Caki2 (cell line): ENCODE measurements around the gene NXN. TPM values are rescaled to one million over a fixed set of nuclear protein-coding genes. Genes with fewer than 3 reads are reported as not detected.

Source experiments
- DNase-seq: peaks from one replicate; pipeline ENCODE4 v3.0.0-alpha.2; 2015; ENCODE audit warnings: low read depth
- in situ Hi-C: cut with HindIII; loops from 2 replicates; pipeline ENCODE4 v1.10.0; 2016; ENCODE audit warnings: low sequenced_read_pairs, low pct_unique_long_range_greater_than_20kb, mixed read lengths
- total RNA-seq: library from RNA; depleted of rRNA; stranded (reverse); fragments of >200 nt; shearing (Covaris generic); gene quantifications from 2 replicates; pipeline ENCODE4 v1.2.3, GENCODE V29; 2014; ENCODE audit warnings: low replicate concordance; rRNA removed

Gene NXN
- total RNA-seq: 61.6 and 65.7 TPM in 2 replicates

DNA sequence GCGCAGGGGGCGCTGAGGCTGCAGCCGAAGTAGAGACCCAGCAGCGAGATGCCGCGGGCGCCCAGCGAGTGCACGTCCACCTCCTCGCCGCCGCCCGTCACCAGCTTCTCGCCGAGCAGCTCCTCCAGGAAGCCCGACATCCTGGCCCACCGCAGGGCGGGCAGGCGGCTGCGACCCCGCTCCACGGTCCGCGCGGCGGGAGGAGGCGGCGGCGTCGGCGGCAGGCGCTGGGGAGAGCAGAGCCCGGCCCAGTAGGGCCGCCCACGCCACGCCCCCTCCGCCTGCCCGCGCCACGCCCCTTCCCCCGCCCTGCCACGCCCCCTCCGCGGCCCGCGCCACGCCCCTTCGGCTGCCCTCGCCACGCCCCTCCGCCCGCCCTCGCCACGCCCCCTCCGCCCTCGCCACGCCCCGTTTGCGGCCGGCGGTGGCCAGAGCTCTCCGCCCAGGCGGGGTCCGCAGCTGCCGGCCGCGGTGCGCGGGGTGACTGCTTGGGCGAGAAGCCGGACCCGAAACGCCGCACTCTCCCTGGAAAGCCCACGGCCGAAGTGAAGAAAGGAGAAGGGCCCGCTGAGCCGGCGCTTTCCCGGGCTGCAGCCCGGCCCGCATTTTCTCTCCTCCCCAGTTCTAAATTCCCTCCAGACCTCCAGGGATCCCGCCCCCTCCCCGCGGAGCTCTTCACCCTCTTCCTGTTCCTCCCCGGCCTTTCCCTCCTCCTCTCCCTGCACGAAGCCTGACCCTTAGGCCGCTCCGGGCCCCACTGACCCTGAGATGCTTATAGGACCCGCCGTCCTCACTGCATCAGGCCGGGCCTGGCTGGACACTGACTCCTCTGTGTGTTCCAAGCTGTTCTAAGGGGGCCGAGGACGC, at the start of gene NXN:
Gene NXN, minus strand, starts transcription at position 238 of the 867 bp plus-strand sequence.
- DNase-seq: peak; percentile 76
- in situ Hi-C loops: no loop called here

DNA sequence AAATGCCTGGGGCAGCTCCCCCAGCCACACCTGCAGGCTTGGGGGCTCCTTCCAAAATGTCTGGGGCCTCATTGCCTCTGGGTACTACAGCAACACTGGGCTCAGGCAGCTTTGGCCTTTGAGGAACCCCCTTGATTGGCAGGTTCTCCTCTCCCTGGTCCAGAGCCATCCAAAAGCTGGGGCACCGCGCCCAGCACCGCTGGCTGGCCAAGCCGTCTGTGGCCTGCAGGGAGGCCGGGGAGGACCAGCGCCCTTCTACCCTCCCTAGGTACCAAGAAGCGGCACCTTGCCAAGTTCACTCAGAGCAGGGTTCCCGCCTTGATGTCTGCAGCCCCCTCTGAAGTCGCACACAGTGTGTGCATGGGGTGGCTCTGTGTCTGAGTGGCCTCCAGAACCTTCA, 47.5 kb upstream of the NXN start:
- in situ Hi-C loops: no loop called here
- DNase-seq: no peak

DNA sequence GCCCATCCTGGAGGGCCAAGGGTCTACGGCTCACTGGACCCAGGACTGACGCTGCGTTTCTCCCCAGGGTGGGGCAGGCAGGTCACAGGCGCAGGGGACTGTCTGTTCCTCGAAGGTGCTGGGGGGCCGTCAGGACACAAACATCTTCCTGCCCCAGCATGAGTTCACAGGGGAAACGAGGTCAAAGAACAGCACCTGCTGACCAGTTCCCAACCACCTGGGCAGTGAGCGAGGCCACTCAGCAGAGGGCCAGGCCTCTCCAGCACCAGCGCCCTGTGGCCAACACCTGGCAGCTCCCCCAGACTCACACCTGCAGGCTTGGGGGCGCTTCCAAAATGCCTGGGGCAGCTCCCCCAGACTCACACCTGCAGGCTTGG, 47.0 kb upstream of the NXN start:
- no peak for DNase-seq
- in situ Hi-C loops: no loop called here

DNA sequence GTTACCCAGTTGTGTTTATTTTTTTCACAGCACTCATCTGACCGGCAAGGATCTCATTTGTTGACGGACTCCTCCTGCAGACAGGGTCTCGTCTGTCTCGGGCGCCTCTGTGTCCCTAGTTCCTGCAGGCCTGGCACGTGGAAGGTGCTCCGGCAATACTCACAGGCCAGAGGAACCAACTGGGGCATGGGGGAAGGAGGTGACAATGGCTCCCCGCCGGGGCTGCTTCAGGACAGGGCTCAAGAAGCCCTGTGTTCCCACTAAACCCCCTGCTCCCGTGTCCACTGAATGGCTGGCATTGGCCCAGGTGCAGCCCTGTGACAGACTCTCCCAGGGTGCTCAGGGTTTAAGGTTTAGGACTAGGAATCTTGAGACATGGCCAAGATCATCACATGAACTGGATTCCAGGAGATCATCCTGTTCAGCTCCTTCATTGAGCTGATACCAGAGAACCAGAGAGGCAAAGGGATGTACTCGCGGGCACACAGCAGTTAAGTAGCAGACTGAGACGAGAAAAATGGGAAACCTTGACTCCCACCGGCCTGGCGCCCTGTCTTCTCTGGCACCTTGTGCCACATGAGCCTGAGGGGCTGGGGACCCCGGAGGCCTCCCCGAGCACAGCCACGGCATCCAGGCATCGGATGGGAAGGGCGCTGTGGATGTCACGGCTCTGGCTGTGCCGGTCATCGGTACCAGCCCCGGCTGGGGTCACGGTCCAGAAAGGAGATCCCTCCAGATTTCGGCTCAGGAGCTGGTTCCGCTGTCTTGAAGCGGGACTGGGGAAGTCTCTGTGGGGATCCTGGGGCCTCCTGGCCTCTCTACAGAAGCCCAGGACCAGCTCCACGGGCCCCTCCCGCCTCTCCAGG, 46.4 kb upstream of the NXN start:
- in situ Hi-C loops: no loop called here
- no peak for DNase-seq

DNA sequence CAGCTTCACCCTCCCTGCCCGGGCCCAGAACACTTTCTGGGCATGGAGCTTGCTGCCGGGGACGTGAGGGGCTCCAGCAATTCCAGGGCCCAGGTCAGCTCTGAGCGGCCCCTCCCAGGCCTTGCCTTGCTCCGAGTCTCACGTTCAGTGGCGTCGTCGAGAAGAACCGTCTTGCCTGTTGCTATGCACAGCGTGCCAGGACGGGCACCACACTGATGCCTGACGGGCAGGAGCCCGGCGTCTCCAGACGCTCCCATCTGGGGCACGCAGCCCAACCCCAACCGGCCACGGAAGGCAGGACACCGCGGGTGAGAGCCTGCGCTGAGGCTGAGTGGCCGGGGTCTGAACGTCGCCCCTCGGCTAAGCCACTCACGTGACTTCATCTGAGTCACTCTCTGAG, 44.5 kb upstream of the NXN start:
- in situ Hi-C loops: no loop called here
- no peak for DNase-seq

DNA sequence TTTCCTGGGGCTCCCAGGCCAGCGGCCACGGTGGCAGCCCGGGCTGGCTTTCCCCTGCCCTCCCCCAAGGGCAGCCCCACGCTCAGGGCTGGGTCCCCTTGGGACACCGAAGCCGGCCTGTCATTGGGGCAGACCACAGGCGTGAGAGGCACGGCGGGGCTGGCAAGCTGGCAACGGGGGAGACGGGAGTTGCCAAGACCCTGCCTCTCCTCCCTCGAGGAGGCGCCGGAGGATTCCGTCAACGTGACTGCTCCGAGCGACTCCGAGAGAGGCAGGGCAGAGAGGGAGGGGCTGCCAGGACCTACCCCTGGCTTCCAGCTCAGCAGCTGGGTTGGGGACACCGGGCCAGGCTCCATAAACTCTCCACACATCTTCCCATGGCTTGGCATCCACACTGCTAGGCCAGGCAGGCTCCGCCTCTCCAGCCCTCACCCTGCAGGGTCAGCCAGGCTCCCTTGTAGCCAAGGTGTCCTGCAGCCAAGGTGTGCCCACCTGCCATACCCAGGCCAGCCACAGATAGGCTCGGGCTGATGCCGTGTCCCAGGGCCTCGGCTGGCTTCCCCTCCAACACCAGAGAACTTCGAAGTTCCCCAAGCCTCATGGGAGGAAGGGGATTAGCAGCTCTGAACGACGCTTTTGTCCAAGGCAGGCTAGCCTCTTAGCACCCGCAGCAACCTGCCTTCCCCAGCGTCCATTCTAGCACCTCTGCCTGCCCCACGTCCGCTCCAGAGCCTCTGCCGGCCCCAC, 42.9 kb upstream of the NXN start:
- DNase-seq: no peak
- in situ Hi-C loops: no loop called here

DNA sequence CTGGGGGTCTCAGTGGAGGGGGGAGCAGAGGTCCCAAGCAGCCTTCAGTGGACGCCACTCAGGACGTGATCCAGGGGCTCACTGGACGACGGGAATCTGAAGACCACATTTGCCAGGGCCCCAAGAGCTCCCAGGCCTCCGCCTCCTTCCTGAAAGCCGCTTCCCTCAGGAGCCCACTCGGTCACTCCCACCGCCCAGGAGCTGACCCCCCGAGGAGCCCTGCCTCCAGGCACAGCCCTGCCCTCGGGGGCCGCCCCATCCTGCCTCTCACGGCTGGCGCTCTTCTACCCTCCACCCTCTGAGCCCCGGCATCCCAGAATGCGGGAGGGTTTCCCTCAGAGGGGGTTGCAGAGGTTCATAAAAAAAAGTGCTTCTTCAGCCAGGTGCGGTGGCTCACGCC, 41.6 kb upstream of the NXN start:
- no peak for DNase-seq
- in situ Hi-C loops: no loop called here

DNA sequence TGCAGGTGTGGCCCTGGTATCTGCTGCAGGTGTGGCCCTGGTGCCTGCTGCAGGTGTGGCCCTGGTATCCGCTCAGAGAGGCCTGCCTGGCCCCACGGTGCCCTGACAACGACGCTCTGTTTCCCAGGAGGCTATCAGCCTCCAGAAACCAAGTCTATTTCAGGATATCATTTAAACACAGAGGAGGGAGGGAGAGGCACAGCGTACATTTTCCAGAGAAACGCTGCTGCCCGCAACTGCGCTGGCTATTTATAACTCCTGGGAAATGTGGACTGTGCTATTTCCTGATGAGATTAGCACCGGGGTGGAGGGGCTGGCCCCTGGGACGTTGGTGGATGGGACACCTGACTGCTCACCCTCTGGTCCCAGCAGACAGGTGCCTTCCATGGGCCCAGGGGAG, 39.9 kb upstream of the NXN start:
- no peak for DNase-seq
- in situ Hi-C loops: no loop called here

DNA sequence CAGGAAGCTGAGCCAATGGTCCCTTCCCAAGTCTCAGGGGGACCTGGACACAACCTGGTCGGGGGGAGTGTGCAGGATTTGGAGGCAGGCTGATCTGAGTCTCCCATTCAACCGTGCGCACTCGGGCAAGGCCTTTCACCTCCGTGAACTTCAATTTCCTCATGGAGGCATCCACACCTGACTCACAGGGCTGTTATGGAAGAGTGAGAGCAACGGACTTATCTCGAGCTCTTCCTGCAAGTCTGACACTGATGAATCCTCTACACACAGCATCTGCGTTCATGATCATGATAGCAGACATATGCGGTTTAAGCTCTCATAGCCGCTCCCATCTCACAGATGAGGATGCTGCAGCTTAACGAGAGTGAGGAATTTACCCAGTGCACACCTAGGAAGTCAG, 39.0 kb upstream of the NXN start:
- in situ Hi-C loops: no loop called here

DNA sequence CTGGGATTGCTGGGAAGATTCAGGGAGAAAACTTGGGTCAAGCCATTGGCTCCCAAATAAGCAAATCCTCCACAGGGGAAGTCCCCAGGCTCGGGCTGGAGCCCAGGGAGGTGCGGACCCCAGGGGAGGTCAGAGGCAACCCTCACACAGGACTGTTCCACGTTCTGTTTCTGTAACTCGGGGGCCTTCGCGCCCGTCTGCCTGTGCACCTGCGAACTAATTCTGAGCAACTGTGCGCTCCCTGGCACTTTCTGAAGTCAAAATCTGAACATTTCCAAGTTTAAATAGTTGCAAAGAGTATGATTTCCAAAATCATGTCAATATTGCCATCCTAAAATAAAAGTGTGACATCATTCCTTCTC, 34.1 kb upstream of the NXN start:
- in situ Hi-C loops: no loop called here
- no peak for DNase-seq

More for the DNA sequence above, 39.0 kb upstream of the NXN start:
- no peak for DNase-seq

DNA sequence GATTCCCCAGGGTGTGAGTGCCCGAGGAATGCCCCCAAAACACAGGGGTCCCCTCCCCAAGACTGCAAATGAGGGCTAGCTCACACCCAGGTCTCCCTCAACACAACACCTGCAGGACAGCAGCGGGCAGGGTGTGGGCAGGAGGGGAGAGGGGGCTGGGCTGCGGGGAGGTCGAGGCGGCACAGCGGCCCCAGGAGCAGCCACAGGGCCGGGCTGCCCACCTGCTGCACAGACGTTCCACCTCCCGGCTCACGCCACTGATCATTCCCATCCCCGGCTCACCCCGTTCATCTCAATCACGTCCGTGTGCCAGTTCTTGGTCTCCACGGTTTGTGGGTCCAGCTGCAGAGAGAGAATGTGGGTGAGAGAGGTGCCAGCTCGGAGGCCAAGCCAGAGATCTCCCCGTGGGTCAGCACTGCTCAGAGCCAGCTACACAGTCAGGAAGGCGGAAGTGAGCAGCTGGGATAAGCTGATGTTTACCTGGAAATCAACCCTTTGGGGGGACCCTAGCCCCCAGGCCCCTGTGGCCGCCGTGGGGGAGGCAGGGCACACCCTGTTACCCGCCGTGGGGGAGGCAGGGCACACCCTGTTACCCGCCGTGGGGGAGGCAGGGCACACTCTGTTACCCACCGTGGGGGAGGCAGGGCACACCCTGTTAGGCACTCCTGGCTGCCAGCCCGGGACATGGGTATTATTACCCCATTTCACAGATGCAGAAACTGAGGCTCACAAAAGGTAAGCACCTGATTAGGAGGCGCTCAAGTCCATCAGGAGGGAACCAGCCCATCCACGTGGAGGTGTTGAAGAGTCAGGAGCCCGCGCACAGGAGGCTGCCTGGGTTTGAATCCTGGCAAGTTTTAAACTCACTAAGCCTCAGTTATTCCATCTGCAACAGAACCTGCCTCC, 33.5 kb upstream of the NXN start:
- in situ Hi-C loops: no loop called here
- DNase-seq: no peak

DNA sequence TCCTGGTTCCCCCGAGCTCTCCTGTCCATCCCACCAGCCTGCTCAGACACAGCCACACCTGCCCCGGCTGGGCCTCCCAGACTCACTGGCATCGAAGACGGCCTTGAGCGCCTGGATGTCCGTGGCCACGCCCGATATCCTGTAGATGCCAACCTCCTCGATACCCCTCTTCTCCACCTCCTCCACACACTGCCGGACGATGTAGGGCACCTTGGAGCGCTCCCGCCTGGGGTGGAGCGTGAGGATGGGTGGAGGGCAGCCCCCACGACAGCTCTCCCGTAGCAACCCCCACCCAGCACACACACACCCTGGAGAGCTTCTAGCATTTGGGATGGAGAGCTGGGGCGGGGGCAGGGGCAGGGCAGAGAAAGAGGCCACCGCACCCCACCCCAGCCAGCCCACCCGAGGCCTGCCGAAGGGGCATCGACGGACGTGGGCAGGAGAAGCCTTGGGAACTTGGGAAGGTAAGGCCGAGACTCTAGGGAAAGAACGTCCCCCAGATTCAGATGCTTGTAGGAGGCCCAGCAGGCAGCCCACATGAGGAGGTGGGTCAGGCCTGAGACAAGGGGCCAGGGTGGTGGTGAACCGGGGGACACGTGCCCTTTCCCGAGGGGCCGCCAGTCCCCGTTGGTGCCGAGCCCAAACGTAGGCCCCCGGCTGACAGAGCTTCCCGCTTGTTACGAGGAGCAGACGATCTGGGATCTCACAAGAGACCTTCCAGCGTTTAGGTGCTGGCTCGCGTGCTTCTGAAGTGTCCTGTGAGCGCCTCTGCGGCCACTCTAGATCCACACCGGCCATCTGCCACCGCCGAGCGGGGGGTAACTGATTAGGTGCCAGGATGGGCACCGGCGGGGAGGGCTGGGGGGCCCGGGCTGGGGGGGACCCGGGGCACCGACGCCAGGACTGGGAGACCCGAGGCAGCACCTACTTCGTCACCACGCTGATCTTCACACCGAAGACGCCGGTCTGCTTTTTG, 32.5 kb upstream of the NXN start:
- in situ Hi-C loops: no loop called here
- DNase-seq: no peak

DNA sequence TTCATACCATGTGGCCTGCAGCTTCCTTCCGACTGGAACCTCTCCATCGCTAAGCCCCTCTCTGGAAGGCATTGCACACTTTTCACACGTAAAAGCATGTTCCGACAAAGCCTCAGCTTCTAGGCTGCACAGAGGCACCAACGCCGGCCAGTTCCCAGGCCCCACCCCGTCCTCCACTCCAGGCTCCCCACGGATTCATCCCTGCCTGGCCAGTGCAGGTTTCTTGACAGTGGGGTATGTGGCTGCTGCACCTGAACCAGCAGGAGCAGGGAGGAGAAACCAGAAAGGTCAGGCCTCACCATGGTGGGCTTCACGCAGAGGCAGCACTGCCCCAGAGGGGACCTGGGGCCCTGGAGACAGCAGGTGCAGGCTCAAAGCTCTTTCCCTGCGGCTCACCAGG, 31.6 kb upstream of the NXN start:
- DNase-seq: no peak
- in situ Hi-C loops: no loop called here

DNA sequence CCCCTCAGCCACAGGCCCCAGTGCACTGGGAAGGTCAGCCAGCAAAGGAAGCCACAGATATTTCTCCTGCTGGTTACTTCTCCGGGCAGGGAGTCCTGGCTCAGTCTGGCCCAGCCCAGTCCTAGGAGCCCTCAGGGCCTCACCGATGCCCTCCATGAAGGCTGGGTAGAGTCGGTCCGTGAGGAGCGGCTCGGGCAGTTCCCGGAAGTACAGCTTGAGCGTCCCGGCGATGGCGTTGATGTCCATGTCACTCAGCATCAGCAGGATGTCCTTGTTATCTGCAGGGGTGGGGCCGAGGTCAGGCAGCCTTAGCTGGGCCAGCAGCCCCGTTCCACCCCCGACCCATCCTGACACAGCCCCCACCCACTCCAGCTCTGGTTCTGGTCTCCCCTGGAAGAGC, 31.0 kb upstream of the NXN start:
- in situ Hi-C loops: no loop called here

DNA sequence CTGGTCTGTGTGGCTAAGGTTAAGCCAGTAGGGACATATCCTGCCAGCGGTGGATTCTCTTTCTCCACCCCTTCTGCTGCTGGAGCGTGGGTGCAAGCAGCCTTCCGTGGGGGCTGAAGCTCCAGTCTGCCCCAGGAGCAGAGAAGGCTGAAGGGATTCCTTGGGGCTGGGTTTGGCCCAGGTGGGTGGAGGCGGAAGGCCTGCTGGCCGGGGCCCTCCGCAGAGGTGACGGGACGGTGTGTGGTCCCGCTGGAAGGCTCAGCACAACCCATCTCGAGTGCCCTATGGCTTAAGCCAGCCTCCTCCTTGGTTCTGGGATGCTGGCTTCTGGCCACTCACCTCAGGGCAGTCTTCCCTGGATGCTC, 30.5 kb upstream of the NXN start:
- in situ Hi-C loops: no loop called here
- DNase-seq: no peak

More for the DNA sequence above, 31.0 kb upstream of the NXN start:
- no peak for DNase-seq

DNA sequence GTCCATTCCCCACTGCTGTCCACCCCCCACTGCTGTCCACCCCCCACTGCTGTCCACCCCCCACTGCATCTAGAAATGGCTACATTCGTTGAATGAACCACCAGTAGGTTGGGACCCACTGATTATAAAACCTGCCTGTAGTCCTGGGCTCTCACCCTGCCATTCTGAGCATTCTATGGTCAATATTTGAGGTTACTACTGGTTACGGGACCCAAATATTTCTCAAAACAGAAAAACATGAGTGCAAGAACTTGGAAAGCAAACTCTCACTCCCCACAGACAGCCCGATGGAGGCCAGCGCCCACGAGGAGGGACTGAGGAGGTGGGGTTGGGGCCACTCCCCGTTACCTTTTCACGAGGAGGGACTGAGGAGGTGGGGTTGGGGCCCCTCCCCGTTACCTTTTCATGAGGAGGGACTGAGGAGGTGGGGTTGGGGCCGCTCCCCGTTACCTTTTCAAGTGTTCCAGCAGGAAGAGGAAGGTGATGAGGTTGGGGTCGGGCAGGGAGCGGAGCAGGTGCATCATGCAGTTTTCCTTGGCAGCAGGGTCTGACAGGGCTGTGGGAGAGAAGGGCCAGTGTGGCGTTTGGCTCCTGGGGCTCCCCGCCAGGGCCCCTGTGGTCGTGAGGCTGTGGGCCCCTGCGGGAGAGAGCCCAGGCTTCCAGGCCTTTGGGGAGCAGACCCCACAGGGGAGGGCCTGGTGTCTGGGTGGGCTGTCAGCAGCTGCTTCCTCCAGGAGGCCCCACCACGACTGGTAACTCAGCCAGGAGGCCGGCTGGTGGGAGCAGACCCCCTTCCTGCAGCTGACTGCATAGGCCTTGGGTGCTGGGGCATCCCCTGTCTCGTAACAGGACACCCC, 29.9 kb upstream of the NXN start:
- in situ Hi-C loops: no loop called here
- no peak for DNase-seq
